Measurements from ENCODE around the gene NT5C.

Gene NT5C

GRCh38 chr17:75099881-75100595 is 31.5 kb downstream of the NT5C start:
- intact Hi-C loops (cut with DNase I) = no loop called here
- DNase-seq = peak in 1 of 10 donors; percentile 58

- peak in 1 of 10 donors; percentile 31 for DNase-seq
These were observed 32.7 kb downstream of the NT5C start for GRCh38 chr17:75098861-75099260.

GRCh38 chr17:75097865-75098264 is 33.7 kb downstream of the NT5C start:
- intact Hi-C loops (cut with DNase I) = no loop called here

More at GRCh38 chr17:75098861-75099260, 32.7 kb downstream of the NT5C start:
- intact Hi-C loops (cut with DNase I) = no loop called here

GRCh38 chr17:75096082-75096625 is 35.4 kb downstream of the NT5C start:
- intact Hi-C loops (cut with DNase I) = no loop called here
- DNase-seq = peak in 1 of 10 donors; percentile 64

More at GRCh38 chr17:75097865-75098264, 33.7 kb downstream of the NT5C start:
- peak in 1 of 10 donors; percentile 62 for DNase-seq

- intact Hi-C loops (cut with DNase I) = no loop called here
- DNase-seq = peak in 1 of 10 donors; percentile 76
These were observed 36.6 kb downstream of the NT5C start for GRCh38 chr17:75094871-75095399.

- intact Hi-C loops (cut with DNase I) = no loop called here
- peak in 1 of 10 donors; percentile 51 for DNase-seq
These were observed 37.9 kb downstream of the NT5C start for GRCh38 chr17:75093548-75094158.

- no peak for DNase-seq
- intact Hi-C loops (cut with DNase I) = no loop called here
These were observed 39.7 kb downstream of the NT5C start for GRCh38 chr17:75091855-75092327.

GRCh38 chr17:75090871-75091854 is 40.4 kb downstream of the NT5C start:
- no peak for DNase-seq
- intact Hi-C loops (cut with DNase I) = no loop called here

- DNase-seq = no peak
- intact Hi-C loops (cut with DNase I) = no loop called here
These were observed 42.8 kb downstream of the NT5C start for GRCh38 chr17:75088465-75089417.

- intact Hi-C loops (cut with DNase I) = no loop called here
These were observed 43.7 kb downstream of the NT5C start, which contains the start of gene SLC16A5 for GRCh38 chr17:75087558-75088453. TSS of gene SLC16A5 (plus strand) at chr17:75087954. CDS start at chr17:75093637, 5,683 bp downstream.

GRCh38 chr17:75087182-75087557 is 44.4 kb downstream of the NT5C start:
- intact Hi-C loops (cut with DNase I) = no loop called here
- DNase-seq = no peak

More at GRCh38 chr17:75087558-75088453, 43.7 kb downstream of the NT5C start, which contains the start of gene SLC16A5:
- peak in 5 of 10 donors; percentile 23 to 86 (median 29) for DNase-seq

- intact Hi-C loops (cut with DNase I) = no loop called here
- no peak for DNase-seq
These were observed 44.9 kb downstream of the NT5C start for GRCh38 chr17:75086496-75087181.

GRCh38 chr17:75084039-75084660 is 47.4 kb downstream of the NT5C start:
- no peak for DNase-seq
- intact Hi-C loops (cut with DNase I) = no loop called here

- intact Hi-C loops (cut with DNase I) = no loop called here
- DNase-seq = no peak
These were observed 48.9 kb downstream of the NT5C start for GRCh38 chr17:75082683-75083082.

GRCh38 chr17:75081611-75082540 is 49.7 kb downstream of the NT5C start:
- DNase-seq = no peak
- intact Hi-C loops (cut with DNase I) = no loop called here

Data from posterior cingulate gyrus (tissue), 11 donors.